Measurements from ENCODE around the gene ZDHHC20.

ZDHHC20 gene

DNA sequence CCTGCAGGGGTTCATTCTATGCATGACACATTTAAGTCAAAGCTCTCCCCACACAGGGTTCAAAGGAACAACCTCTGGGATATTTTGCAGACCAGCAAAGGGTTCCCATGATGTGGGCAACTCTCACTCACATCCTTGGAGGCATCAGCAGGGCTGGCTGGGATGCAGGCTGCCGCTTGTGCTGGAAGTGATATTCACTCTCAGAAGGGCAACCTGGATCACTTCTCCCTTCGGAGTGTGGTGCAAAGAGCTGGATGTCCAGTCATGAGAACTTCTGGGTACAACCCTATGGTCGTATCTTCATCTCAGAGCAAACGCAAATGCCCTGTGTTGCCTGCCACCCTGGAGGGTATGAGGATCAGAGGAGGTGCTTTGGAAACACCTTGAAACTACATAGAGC, 98.6 kb downstream of the ZDHHC20 start:
- DNase-seq, result no peak

DNA sequence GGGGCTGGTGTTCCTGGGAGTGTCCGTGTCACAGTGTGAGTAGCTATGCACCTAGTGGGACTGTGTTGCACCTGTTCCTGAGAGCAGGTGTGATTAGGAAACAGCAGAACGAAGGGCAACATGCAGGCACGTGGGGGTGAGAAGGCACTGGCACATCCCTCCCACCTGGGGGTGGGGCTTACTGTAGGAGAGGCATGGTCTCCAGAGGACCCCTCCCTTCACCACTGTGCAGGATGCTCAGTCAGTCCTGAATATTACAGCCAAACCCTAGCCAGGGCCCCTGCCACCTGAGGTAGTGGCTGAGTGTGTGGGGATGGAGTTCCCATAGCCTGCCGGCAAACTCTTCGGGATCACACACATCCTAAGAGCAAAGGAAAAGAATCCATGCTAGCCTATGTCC, 99.2 kb downstream of the ZDHHC20 start:
- no peak for DNase-seq

DNA sequence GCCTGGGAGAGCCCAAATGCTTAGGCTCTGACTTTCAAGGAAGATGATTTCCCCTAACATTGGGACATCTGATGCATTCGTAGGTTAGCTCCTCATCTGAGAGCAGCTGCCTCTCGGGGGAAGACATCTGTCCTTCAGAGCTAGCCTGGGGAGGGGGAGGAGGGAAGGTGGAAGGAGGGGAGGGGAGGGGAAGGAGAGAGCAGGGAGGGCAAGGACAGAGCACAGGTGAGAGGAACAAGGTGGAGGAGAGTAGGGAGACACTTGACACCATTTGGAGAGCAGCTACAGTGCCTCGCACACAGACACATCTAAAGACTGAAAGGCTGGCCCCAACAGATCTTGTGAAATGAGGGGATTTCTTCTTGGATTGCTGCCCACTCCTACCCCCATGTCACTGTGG, 103.8 kb downstream of the ZDHHC20 start:
- no peak for DNase-seq

DNA sequence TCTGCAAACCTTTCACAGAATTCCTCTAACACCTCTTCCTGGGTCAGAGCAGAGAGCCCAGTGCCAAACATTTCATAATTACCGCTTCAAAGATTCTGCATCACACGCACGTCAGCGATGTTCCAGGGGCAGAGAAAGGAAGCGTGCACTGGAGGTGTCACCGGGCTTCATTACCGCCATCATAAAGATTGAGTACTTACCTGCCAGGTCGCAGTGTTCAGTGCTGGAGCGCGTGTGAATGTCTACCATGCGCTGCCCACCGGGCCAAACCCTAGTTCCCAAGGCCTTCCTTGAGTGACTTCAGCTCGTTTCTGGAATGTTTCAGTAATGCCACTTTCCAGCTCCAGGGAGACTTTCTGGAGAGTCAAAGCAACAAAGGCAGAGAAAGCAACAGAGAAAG, 104.4 kb downstream of the ZDHHC20 start:
- no peak for DNase-seq

DNA sequence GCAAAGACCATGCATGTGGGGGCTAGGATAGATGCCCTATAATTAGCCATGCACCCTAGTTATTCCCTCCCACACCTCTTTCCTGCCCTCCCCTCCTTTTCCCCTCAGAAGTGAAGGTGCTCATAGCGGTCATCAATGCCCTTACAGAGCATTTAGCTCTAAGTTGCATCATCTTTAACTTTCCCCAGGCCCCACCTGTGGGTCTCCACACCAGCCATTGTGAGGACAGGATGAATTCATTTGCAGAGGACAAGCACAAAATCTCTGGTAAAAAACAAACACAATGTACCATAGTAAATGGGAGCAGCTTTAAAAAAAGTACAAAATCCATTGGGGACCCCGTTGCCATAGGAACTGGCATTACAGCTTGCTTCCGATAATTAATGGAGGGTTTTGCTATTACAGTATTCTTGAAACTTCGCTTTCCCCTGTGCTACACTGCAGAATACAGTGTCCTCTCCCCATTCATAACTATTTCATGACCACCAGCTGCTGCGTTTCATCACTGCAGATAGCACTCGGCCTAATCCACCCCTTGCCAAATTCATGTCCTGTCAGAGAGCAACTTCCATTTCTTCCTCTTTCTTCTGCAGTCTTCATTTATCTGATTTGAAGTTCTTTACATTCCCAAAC, 110.5 kb downstream of the ZDHHC20 start:
- DNase-seq, result no peak

DNA sequence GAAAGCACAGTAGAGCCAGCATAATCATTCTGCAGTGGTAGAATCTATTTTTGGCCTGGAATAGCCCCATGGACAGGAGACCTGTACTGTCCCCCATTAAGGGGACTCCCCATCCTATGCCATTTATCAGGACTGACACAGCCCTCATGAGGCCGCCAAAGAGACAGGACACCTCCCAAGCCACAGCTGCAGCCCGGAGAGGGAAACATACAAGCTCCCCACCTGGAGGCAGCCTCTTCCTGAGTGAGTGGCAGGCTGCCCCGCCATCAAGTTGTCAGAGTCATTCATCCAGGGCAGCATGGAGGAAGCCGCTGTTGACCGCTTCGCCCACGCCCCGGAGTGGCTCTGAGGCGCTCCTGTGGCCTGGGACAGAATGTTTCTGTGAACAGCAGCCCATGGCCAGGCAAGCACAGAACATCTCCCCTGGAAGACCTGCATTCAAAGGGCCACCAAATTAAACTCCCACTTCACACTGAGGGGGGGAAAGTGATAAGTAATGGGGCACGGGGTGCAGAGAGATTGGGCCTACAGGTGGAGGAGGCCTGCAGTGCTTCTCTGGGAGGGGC, 111.3 kb downstream of the ZDHHC20 start:
- DNase-seq, result no peak

DNA sequence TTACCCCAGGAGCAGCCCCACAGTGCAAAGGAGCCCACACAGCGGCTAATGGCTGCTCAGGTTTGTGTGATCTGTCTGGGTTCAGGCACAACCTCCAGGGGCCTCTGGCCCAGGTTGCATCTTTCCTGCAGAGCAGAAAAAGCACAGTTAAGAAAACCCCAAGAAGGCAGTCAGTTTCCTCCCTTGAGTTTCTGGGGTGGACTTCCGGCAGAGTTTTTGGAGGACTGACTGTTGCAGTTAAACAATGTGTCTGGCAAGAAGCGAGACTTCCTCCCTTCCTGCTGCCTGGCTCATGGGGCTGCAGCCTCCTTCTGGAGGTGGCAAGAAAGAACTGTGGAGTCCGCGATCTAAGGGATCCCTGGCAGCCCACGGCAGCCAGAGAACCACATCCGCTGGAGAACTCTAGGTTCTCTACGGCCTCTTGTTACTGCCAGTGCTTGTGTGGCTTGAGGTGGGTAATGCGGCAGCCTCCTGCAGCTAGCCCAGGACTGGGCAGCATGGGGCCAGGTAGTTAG, 114.4 kb downstream of the ZDHHC20 start:
- DNase-seq, result no peak

DNA sequence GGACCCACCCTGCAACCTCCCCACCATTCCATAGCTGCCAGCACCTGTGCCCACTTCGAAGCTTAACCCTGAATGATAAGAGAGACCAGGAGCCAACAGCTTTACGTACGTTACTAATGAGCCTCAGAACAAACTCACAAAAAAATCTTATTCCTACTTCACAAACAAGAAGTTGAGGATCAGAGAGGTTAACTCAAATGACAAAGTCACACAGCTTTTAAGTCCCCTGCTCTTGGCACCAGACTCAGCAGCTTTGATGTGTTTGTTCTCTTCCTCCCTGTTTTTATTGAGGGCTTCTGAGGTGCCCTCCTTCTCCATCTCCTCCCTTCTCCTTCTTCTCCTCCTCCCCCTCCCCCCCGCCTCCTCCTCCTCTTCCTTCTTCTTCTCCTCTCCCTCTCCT, 115.4 kb downstream of the ZDHHC20 start:
- DNase-seq, result no peak

DNA sequence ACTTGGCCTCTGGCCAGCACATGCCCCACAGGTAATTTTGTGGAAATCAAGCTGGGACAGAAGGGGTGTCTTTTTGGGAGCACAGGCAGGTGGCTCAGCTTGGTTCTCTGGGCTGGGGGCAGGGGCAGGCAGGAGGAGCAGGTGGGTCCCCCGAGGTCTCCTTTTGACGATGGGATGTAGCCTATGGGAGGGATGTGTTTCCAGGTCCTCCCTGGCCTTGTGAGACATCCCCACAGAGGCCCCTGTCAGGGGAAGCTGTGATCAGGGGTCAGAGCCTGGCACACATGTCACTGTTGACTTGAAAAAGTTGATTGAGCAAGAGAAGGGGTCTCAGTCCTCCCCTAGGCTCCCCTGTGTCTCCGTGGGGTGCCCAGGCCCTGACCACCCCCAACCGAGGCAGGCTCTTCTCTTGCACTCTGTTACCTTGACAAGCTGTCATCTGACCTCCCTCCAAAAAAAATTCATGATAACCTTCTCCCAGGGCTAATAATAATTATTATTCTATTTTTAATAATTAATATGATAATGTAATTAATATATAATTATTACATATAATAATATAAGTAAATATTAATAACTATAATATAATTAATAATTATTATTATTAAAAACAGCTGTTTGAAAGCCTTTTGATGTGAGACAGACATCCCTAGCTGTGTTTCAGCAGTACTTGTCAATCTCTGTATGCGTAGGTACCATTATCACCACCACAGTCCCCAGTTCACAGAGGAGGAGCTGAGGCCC, 116.2 kb downstream of the ZDHHC20 start:
- DNase-seq, result no peak

DNA sequence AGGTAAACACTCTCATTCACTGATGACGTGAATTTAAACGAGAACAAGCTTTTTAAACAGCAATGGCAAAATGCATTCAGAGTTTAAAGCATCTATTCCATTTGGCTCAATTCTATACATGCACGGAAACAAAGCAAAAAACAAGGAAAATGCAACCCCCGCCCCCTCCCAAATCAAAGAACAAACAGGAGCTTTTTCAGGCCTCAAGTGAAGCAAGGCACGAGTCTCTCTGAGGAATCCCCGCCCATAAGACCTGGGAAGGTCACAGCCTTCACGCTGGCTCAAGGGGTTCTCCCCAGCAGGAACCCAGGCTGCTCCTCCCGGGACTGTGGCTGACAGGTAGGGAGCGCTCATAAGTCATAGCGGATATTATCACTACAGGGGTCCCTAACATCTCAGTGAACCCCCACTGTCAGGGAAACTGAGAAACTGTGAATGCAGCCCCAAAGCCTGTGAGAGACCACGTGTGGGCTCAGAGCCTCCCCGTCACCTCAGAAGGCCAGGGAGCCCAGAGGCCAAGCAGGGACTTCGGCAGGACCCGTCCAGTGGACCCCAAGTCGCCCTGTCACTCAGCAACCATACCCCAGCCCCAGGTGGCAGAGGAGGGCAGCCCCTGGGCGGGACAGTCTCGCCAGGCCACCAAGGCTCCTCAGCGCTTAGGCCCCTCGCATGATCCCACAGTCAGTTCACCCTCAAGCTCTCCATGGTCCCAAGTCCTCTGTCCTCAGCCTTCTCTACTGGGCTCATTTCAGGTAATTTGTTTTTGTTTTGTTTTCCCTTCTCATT, 117.3 kb downstream of the ZDHHC20 start:
- no peak for DNase-seq

DNA sequence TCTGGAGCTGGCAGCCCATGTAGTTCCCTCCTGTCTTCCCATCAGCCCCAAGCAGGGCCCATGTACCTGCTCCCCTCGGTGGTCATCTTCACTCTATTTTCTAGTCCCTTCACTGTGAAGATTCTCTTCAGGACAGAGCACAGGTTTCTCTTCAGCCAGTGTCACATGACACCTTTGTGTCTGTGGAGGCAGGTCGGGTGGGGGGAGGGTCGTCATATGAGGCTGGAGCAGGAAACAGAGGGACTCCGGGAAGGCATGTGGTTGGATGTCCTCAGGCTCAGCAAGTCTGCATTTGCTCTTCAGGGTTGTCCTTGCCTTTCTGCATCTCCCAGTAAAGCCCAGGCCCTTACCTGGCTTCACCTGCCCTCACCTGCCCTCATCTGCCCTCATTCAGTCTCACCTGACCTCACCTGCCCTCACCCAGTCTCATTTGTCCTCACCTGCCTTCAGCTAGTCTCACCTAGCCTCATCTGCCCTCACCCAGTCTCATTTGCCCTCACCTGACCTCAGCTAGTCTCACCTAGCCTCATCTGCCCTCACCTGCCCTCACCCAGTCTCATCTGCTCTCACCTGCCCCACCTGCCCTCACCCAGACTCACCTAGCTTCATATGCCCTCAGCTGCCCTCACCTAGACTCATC, 120.3 kb downstream of the ZDHHC20 start:
- DNase-seq, result no peak

DNA sequence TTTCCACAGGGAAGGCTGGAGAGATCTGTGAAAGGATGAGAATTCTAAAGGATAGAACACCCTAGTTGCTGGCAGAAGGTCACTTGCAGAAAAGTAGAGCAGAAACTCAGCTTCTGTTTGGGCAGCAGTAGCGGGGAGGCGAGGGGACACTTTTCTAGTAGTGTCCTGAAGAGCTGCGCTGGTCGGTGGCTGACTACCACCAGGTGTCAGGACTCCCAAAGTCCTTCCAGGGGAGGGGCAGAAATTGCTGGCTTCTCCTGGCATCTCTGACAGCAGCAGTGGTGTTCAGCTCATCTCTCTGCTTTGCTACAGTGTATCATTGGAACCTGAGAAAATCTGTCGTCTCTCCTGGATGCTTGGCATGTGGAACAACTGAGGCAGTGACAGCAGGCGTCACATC, 120.9 kb downstream of the ZDHHC20 start:
- DNase-seq, result no peak

DNA sequence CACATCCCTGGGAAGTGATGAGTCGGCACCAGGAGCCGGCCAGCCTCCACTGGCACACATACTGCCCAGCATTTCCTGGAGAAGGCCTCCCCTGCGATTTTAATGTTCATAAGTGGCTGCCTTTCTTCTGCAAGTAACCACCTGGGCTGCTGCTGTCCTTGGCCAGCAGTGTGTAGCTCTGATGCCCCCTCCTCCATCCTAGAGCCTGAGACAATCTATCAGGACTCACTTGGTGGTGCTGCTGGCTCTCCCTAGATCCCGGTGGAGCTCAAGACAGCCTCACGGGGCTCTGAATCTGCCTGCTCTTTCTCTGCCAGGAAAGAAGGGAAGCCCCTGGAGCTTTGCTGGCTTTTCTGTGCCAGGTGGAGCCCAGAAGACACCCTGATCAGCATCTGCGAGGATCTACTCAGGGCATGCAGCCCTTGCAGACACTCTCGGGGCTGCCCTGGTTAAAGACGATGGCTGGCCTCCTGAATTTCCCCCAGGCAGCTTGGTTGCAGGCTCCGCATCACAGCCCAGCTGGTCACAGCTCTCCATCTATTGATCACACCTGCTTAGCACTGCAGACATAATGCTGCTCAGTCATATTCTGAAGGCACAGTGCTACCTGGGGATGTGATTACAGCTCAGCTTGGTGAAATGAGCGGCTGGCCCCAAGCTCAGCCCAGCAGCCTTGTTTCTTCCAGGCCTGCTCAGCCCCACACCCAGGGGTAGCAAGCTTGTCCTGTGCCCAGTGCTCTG, 122.3 kb downstream of the ZDHHC20 start:
- DNase-seq, result no peak

DNA sequence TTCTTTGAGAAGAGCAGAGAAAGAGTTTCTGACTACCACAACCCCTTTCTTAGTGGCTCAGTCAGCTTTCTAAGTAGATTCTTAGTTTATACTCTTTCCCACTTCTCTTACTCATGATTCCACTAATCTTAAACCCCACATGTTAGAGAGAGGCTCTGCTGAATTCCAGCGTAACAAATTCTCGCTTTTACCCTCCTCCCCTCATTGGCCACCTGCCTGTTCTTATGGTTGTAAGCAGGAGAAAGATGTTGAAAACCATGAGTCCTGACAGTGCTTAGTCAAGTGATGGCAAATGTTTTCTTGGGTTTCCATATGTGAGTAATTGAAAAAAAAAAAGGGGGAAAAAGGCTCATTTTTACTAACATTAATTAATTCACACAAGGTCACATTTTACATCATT, 125.9 kb downstream of the ZDHHC20 start:
- no peak for DNase-seq

DNA sequence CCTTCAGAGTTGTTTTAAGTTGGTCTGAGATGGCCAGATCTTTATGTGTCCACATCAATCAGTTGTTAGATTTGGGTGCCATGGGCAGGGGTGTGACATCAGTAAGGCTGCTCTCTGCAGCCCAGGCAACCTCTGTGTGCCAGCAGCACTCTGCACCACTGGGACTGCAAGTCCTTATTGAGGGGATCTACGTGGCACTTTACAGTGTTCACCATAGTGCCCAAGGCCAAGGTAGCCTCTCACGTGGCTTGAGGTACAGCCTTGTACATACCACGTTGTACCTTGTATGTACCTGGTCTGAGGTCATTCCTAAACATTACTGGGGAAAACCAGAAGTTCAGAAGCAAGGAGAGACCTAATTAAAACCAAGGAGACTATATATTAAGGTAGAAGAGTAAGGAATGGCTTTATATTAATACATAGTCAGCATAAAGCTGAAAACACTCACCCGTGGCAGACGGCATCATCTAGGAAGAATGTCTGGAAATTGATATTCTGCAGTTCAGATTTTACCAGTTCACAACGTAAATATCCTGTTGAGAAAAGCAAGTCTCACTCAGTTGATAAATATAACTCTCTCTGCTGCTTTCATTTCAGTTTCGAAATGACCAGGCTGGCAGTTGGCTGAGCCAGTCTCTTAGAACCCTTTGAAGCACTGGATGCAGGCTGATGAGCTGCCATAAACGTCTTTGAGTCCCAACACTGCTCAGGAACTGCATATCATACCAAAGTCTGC, 128.8 kb downstream of the ZDHHC20 start:
- no peak for DNase-seq

DNA sequence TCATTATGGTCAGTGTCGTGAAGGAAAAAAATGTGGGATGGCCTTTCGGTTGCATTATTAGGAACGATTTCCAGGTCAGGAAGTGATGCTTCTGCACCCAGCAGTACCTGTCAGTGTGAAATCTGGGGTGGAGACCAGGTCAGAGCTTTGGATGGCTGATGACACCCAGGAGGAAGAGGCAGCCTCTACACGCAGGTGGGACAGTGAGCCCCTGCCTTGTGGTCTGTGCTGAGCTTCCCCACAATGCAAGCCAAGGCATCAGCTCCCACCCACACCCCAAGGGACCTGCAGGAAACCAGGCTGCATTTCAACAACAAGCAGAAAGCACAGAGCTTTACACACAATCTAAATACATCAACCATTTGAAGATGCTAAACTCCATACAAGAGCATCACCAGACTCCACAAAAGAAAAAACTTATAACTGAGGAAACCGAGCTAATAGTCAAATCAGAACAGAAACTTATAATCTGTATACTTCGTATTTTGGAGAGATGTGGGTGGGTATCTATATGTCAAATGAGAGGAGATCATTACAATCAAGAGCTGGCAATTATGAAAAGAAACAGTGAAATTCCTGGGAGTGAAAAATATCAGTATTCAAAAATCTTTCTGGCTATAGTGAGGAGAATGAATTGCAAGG, 130.1 kb downstream of the ZDHHC20 start:
- no peak for DNase-seq

DNA sequence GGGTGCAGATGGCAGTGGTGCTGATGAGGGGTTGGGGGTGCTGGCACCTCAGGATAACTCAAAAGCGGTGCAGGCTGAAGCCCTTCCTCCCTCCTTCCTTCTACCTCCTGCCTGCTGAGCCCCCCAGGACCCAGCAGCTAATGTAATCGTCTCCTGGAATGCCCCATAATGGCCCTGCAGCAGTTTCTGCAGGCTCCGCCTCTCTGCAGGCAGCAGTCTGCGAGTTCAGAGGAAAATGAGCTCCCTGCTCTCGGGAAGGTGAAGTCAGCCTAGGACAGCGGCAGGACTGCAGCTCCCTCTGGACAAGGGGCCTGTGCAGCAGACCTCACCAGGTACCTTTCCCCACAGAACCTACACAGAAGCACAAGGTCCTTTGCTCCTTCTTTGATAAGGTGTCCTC, 130.9 kb downstream of the ZDHHC20 start:
- no peak for DNase-seq

DNA sequence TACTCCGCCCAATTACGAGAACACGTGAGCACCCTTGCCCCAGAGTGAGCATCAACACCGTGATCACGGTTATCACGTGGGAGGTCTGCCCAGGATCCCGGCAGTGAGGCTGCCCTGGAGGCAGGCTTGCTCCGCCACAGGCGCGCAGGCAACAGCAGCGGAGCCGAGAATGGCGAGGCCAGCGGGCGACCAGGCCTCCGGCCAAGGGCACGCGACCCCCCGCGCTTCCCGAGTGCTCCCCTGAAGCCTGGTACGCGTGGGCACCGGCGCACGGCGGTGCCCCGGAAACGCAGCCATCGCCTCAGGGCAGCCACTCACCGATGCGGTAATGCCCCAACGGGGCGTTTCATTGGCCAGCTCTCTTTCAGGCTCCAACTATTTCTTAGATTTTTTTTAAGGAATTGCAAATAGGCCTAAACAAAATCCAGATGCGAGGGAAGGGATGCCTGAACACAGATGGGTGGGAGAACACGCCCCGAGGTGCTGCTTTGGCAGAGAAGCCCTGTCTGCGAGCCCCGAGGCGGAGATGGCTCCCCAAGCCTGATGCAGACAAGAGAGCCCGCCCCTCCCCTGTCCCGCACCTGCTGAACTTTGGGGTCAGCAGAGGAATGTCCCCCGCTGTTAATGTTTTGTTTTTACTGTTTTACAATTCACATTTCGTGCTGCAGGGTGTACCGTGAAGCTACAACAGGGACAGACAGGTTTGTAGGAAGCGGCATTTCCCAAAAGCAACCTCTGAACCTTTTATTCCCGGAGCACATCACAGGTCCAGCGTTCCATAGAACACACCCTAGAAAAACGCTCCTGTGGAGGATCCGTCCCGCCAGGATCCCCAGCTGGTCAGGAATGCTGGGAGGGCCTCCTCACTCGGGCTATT, 132.7 kb downstream of the ZDHHC20 start:
- DNase-seq, result no peak

DNA sequence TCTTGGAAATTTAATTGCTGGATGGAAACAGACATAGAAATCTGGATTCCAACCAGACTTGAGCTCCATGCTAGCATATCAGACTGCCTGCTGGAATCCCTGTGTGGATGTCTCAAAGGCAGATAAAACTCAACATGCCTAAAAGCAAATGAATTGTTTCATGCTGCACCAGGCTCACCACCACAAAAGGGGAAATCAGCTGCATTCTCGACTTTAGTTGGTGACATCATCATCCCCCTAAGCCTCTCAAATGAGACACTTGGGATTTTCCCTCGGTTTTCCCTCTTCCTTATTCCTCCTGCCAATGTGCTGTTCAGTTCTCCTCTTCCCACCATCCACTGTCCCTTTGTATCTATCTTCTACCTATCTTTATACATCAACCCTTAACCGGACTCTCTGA, 134.3 kb downstream of the ZDHHC20 start:
- DNase-seq, result no peak

DNA sequence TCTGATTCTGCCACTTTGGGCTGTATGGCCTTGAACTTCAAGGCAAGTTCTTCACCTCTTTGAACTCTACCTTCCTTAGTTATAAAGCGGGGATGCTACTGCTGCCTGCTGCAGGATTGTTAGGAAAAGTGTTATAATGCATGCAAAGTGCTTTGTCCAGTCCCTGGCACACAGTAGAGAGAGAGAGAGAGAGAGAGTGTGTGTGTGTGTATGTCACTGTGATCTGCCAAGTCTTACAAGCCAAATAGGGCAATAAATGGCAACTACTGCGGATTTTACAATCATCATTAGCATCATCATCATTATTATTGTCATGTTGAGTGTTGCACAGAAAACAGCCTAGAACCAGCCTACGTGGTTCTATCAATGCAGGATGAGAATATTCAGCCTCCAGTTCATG, 136.1 kb downstream of the ZDHHC20 start:
- no peak for DNase-seq
